ENCODE data around the gene USP31.

- TF ChIP-seq CTCF (IDR thresholded peaks at IDR 0.05 in 8 of 11, conservative IDR thresholded peaks at IDR 0.05 in 3 of 11): no peak
- no peak for TF ChIP-seq POLR2A (IDR thresholded peaks at IDR 0.05)
Measured at GRCh38 chr16:23121024-23121423, 28.2 kb downstream of the USP31 start.
